GM11168 (cell line): Measurements from ENCODE around the gene UTY.

Experiments used
- in situ Hi-C: fragments of 300-500 bp; cut with MboI; formaldehyde crosslinking; loops from one replicate; pipeline ENCODE4 v1.12.0; 2022; ENCODE audit warnings: low sequenced_read_pairs; ENCODE audit not compliant: unreplicated experiment

Gene UTY

GRCh38 chrY:13416869-13417661 lies 62.8 kb downstream of the UTY start:
- in situ Hi-C loops = no loop called here

- in situ Hi-C loops = no loop called here
These were observed 64.3 kb downstream of the UTY start for GRCh38 chrY:13415556-13415955.

GRCh38 chrY:13398876-13399275 lies 81.0 kb downstream of the UTY start:
- in situ Hi-C loops = no loop called here

GRCh38 chrY:13381110-13381683 lies 98.6 kb downstream of the UTY start:
- in situ Hi-C loops = no loop called here

GRCh38 chrY:13370868-13371800 lies 108.7 kb downstream of the UTY start:
- in situ Hi-C loops = no loop called here

DNA sequence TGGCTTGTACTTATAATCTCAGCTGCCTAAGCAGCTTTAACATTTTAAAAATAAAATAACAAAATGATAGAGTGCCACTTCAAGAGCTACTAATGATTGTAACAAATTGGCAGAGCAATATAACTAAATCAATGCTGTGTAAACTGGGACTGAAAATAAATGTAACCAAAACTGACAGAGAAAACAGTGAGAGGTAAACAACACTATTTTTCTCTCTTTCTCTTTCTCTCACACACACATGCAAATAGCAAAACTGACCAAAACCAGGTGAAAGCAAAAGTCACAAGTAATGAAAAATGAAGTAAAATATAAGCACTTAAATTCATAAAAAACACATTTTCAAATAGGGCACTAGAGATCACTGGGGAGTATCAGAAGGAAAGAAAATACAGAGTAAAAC lies 109.6 kb downstream of the UTY start:
- in situ Hi-C loops = no loop called here

DNA sequence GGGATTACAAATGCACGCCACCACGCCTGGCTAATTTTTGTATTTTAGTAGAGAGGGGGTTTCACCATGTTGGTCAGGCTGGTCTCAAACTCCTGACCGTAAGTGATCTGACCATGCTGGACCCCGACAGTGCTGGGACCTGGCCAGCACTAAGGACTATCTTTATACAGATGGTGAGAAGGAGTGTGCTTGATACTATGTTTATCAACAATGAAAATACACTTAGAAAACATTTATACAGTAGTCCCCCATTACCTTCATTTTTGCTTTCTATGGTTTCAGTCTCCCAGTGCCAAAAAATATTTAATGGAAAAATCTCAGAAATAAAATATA lies 111.4 kb downstream of the UTY start:
- in situ Hi-C loops = no loop called here

DNA sequence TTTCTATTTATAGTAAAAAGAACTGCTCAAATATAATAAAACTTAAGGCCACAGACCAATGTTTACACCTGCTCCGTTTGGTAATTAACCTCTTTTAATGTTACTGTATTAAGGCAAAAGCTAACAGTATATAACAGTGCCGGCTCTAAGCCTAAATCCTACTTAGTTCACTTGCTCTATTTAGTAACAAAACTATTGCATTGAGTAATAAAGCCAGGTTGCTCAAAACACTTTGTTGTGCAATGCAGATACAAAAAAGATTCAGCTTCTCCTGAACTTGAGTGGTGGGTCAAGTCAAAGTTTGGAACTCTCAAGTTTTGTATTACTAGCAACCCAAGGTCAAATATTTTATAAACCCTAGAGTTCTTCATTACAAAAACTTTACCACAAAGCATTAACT lies 116.2 kb downstream of the UTY start:
- in situ Hi-C loops = no loop called here

GRCh38 chrY:13362662-13363061 lies 117.2 kb downstream of the UTY start:
- in situ Hi-C loops = no loop called here

DNA sequence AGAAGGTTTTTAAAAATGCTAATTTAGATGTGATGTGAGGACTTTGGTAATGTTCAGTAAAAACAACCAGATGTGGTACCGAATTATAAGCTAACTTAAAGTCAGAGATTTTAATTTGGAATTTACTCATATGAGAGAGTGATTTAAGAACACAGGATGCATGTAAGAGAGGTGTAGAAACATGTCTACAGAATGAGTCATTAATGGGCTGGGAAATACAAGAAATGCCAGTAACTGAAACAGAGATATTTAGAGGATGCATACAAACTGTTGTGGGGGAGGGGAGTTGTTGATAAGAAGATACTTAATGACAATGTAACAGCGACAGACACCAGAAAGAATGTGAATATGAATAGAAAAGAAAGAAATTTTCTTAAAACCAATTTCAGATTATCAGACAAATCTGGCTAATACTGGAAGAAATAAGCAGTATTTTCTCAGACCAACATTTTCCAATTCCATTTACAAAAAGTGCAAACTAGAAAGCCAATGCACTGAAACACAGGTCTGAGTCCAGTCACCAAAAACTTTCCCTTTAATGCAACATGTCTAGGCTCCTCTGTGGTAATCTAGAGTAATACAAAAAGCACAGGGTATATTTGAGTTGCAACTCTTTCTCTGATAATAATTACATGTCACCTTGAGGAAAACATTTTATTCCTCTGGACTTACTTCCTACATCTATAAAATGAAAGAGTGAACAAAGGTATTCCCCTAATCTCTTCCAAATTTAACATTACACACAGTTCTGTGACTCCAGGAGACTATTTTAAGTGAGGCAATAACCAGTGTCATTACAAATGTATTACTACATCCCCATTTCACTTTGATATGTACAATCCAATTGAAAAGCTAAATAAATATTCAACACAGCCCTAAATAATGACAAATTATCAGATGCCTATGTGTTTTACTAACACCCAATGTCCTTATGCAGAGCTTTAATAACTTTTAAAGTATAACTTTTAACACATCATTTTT lies 117.9 kb downstream of the UTY start:
- in situ Hi-C loops = no loop called here

- in situ Hi-C loops = no loop called here
These were observed 128.4 kb downstream of the UTY start for GRCh38 chrY:13351443-13351842.

DNA sequence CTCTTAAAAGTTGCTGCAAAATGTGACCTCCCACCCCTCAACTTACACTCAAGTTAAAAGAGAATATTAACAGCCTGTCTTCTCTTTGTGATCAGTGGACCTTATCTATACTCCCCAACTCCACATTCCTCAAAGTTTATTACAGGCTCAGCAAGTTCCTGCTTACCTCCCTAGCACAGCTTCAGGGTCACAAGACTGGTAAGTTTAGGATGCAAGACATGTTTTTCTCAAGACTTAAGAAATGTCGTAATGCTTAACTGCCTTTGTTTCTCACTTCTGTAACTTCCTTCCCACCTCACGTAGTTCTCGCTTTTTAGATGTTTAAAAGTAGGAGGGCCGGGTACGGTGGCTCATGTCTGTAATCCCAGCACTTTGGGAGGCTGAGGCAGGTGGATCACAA lies 132.7 kb downstream of the UTY start:
- in situ Hi-C loops = no loop called here

- in situ Hi-C loops = no loop called here
These were observed 134.3 kb downstream of the UTY start for GRCh38 chrY:13345549-13345948.

DNA sequence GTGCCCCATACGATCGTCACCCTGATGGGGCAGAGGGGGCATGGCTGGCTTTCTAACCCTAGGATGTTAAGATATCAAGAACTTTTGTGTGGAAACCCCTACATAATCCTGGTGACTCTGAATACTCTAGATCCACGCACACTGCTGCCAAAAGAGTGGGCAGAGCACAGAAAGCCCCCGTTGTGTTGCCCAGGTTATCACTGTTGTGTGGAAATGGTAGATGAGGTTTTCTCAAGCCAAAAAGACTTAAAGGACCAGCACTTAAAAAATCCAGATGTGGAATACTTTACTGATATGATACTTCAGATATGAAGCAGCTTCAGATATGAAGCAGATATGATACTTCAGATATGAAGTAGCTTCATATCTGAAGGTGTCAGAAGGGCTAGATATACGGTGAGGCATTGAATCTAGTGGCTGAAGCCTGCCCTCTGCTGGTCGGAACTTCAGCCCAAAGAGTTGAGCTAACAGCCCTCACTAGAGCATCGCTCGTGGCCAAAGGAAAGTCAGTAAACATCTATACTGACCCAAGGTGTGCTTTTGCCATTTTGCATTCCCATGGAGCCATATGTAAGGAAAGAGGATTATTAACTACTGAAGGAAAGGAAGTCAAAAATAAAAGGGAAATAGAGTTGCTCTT lies 136.4 kb downstream of the UTY start:
- in situ Hi-C loops = no loop called here

GRCh38 chrY:13339939-13340338 lies 139.9 kb downstream of the UTY start:
- in situ Hi-C loops = no loop called here

GRCh38 chrY:13339381-13339780 lies 140.5 kb downstream of the UTY start:
- in situ Hi-C loops = no loop called here

DNA sequence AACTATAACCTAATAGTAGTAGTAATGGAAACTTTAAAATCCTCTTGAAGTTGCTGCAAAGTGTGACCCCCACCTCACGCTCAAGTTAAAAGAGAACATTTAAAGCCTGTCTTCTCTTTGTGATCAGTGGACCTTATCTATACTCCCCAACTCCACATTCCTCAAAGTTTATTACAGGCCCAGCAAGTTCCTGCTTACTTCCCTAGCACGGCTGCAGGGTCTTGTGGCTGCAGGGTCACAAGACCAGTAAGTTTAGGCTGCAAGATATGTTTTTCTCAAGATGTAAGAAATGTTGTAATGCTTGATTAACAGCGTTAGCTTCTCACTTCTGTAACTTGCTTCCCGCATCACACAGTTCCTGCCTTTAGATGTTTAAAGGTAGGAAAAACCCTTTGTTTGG lies 141.1 kb downstream of the UTY start:
- in situ Hi-C loops = no loop called here

- in situ Hi-C loops = no loop called here
These were observed 141.9 kb downstream of the UTY start for GRCh38 chrY:13337934-13338333.

DNA sequence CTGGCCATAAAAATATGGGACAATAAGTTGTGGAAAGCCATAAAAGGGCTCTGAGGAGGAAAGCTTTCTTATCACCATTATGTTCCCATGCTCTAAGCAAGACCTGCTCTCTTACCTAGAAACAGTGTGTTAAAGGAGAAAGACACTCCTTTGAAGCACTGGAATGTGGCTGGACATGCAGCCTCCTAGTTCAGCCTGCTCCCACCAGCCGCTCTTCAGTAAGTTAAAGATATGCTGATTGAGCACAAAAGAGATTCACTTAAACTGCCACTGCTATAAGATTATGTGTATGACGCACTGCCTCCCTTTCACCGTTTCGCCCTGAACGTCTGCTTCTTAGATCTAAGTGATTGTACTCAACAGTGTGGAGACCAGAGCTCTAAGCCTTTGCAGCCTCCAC lies 146.0 kb downstream of the UTY start:
- in situ Hi-C loops = no loop called here

- in situ Hi-C loops = no loop called here
These were observed 149.2 kb downstream of the UTY start for GRCh38 chrY:13330651-13331050.
